IPS-15b (cell line): Measurements from ENCODE around the gene KCMF1.
A peak's percentile ranks its signal among the peaks of the same experiment; 100 is the strongest.

Source experiments
- H3K27me3 ChIP-seq: one replicate; pipeline ENCODE4 v1.6.1; 2013; ENCODE audit warnings: low read length; ENCODE audit not compliant: control insufficient read depth, insufficient read depth
- H3K36me3 ChIP-seq: one replicate; pipeline ENCODE4 v1.6.1; 2013; ENCODE audit warnings: low read length; ENCODE audit not compliant: control insufficient read depth, insufficient read depth
- H3K4me1 ChIP-seq: one replicate; pipeline ENCODE4 v1.6.1; 2013; ENCODE audit warnings: mild to moderate bottlenecking, low read length; ENCODE audit not compliant: control insufficient read depth, insufficient read depth
- H3K4me3 ChIP-seq: one replicate; pipeline ENCODE4 v1.5.1; 2013; ENCODE audit warnings: low read depth, low read length
- H3K9ac ChIP-seq: one replicate; pipeline ENCODE4 v1.6.1; 2013; ENCODE audit warnings: low read depth, mild to moderate bottlenecking, low read length
- H3K9me3 ChIP-seq: one replicate; pipeline ENCODE4 v1.6.1; 2013; ENCODE audit warnings: mild to moderate bottlenecking, low read length; ENCODE audit not compliant: control insufficient read depth, insufficient read depth

Gene KCMF1

DNA sequence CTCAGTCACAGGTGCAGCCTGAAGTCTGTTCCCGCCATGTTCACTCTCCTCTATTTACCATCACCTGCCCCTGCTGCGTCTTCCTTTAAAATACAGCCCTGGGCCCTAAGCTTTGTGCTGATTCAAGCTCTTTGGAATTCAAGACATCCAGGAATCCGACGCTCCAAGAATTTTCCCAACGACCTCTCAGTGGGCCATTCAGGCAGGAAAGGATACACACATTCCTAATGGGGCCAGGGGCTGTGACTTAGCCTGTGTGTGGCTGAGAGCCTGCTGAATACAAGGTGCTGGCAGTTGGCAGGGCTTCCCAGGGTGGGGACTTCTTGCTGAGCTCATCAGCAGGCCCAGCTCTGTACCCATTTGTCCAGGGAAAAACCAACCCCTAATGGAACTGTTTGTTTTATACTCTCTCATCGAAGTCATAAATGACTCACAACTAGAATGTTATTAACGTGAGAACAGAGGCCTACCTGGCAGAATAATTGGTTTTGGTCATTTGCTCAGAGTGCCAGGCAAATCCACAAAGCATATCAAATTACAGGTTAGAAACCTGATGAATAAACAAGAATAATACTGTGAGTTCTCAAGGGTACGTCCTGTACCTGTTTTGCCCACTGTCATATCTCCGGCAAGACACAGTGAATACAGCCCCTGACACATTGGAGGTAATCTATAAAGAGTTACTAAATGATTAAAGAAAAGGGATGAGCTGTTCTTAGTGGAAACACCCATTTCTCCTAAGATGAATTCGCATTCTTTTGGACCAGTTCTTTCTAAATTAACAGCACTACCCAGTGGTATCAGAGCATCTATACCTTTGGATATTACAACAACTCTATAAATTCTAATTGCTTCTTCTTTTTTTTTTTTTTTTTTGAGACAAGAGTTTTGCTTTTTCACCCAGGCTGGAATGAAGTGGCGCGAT lies 12.6 kb upstream of the KCMF1 start:
- no peaks in the 10 kb centered on the region for H3K36me3 ChIP-seq
- H3K4me3 ChIP-seq = peak overlapping the region; percentile 28
- H3K27me3 ChIP-seq = no peaks in the 10 kb centered on the region
- peak overlapping the region; percentile 61 for H3K9ac ChIP-seq
- H3K9me3 ChIP-seq = no peaks in the 10 kb centered on the region
- H3K4me1 ChIP-seq = peaks cover 18% of the 10 kb centered on the region

DNA sequence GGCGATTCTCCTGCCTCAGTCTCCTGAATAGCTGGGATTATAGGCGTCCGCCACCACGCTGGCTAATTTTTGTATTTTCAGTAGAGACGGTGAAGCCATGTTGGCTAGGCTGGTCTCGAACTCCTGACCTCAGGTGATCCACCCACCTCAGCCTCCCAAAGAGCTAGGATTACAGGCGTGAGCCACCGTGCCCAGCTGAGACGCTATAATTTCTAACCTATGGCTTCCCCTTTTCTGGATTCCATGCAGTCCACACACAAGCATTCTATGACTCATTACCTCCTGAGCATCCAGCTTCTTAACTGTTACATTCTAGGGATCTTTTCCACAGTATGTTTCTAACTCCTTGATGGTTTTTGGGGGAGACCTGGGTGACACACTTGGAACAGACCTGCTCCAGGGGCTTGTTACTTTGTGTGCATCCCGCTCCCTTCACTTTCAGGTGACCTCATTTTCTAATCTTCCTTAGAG lies 11.8 kb upstream of the KCMF1 start:
- Histone ChIP-seq H3K4me3 (peak overlapping the region; percentile 4), H3K36me3 (no peaks in the 10 kb centered on the region), H3K9ac (no peak overlapping the region), H3K4me1 (peaks cover 18% of the 10 kb centered on the region), H3K27me3 (no peaks in the 10 kb centered on the region), H3K9me3 (no peaks in the 10 kb centered on the region)

DNA sequence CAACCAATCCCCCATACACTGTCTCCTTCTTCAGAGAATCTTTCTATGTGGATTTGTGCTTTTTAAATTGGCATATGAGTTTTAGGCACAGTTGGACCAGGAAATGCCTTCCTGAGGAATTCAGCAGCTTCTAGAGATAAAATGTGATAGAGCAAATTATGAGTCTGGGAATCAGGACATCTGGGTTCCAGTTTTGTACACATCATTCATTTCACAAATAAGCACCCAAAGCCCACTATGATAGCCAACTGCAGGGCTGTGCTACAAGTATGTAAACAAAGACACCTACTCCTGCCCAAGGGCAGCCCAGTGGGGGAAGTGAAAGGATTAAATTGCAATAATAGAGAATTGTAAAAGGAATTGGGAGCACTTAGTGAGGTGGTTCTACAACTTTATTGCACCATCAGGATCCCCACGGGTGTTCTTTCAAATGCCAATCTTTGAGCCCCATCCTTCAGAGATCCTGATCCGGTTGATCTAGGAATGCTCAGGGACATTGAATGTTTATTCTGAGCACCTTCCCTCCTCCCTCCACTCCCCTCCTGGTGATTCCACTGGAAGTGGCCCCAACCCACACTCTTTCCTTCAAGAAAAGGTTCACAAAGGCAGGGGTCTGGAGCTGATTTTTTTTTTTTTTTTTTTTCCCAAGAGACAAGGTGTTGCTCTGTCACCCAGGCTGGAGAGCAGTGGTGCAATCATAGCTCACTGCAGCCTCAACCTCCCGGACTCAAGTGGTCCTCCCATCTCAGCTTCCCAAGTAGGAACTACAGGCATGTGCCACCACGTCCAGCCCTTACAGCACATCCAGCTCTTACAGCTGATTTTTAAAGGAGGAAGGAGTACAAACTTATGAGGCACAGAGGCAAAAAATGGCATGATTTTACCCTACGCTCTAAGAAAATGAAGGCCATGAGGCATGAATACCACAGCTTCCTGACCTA lies 11.1 kb upstream of the KCMF1 start:
- Histone ChIP-seq H3K9ac (no peak overlapping the region), H3K9me3 (no peaks in the 10 kb centered on the region), H3K4me3 (peak overlapping the region; percentile 4), H3K27me3 (no peaks in the 10 kb centered on the region), H3K4me1 (peaks cover 18% of the 10 kb centered on the region), H3K36me3 (peaks cover 1% of the 10 kb centered on the region)

DNA sequence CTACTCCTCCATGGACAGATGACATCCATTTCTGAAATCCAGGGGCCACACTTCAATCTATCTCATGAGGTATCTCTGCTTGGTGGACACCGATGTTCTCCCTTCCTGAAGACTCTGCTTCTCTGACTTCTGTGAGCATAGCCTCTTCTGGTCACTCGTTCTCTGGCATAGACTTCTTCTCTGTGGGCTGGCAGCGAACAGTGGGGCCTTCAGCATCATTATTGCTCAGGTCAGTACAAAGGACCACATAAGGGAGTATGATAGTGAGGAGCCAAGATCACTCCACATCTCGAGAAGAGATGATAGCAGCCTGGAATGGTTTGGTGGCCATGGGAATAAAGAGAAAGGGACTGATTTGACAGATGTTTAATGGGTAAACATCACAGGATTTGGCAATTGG lies 8.0 kb upstream of the KCMF1 start:
- H3K9ac ChIP-seq = no peak overlapping the region

DNA sequence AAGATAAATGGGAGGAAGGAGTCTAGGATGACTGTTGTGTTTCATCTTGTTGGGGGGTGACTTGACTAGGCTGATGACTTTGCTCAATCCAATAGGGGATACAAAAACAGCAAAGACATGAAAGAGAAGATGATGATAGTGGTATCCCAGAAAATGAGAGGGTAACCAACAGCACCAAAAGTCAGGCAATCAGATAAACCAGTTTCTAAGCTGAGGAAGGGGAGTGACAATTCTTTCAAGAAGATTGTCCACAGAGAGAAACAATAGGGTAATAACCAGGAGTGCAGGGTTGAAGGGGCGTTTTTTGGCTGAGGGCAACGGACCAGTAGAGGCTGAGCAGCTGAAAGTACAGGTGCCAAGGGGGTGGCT lies 7.7 kb upstream of the KCMF1 start:
- no peaks in the 10 kb centered on the region for H3K9me3 ChIP-seq
- H3K4me3 ChIP-seq = no peak overlapping the region
- peaks cover 13% of the 10 kb centered on the region for H3K4me1 ChIP-seq
- no peak overlapping the region for H3K9ac ChIP-seq
- no peaks in the 10 kb centered on the region for H3K27me3 ChIP-seq
- H3K36me3 ChIP-seq = peaks cover 5% of the 10 kb centered on the region

More for the DNA sequence above, 8.0 kb upstream of the KCMF1 start:
- Histone ChIP-seq H3K4me3 (no peak overlapping the region), H3K9me3 (no peaks in the 10 kb centered on the region), H3K4me1 (peaks cover 14% of the 10 kb centered on the region), H3K27me3 (no peaks in the 10 kb centered on the region), H3K36me3 (peaks cover 5% of the 10 kb centered on the region)

DNA sequence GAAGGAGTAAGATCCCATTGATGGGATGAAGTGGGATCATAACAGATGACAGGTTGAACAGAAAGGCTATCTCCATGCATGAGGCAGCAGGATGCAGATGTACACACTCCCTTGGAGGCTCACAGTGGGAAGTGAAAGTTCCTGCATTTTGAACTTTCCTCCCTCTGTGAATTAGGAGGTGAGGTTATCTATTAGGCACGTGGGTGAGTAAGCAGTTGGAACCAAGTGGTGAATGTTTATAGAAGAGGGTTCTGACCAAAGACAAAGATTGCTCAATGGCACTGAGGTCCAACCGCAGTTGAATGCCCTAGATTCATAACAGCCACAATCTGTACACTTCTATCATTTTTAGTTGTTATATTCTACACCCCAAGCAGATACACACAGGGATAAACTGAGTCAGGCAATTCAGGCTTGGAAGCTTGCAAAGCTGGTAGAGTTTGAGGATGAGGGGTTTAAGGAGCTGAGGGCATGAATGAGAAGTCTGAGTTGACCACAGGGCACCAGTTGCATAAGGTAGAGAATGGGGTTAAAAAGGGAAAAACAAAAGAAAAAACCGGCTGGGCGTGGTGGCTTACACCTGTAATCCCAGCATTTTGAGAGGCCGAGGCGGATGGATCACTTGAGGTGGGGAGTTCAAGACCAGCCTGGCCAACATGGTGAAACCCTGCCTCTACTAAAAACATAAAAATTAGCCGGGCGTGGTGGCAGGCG lies 7.1 kb upstream of the KCMF1 start:
- no peak overlapping the region for H3K9ac ChIP-seq
- H3K4me1 ChIP-seq = peaks cover 8% of the 10 kb centered on the region
- peaks cover 5% of the 10 kb centered on the region for H3K36me3 ChIP-seq

DNA sequence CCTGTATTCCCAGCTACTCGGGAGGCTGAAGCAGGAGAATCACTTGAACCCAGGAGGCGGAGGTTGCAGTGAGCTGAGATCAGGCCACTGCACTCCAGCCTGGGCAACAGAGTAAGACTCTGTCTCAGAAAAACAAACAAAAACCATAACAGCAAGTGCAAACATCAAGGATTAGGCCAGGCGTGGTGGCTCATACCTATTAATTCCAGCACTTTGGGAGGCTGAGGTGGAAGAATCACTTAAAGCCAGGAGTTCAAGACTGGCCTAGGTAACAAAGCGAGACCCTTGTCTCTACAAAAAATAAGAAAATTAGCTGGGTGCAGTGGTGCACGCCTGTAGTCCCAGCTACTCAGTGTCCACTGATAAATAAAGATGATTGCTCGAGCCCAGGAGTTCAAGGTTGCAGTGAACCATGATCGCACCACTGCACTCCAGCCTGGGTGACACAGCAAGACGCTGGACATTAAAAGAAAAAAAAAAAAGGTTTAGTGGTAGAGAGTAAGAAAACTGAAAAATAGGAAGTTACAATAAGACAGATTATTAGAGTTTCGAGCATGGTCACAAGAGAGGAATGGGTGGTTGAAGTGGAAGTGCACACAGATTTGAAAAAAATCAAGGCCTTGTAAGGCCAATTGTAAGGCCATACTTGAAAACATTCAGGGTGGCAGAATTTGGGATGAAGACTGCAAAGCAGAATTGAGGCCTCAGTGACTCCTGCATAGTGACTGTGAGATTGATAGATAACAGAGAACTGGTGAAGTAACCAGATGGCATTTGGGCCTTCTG lies 6.4 kb upstream of the KCMF1 start:
- Histone ChIP-seq H3K4me1 (peaks cover 3% of the 10 kb centered on the region), H3K9me3 (no peaks in the 10 kb centered on the region), H3K4me3 (no peak overlapping the region), H3K9ac (no peak overlapping the region), H3K27me3 (no peaks in the 10 kb centered on the region), H3K36me3 (peaks cover 5% of the 10 kb centered on the region)

More for the DNA sequence above, 7.1 kb upstream of the KCMF1 start:
- Histone ChIP-seq H3K4me3 (no peak overlapping the region), H3K9me3 (no peaks in the 10 kb centered on the region), H3K27me3 (no peaks in the 10 kb centered on the region)

DNA sequence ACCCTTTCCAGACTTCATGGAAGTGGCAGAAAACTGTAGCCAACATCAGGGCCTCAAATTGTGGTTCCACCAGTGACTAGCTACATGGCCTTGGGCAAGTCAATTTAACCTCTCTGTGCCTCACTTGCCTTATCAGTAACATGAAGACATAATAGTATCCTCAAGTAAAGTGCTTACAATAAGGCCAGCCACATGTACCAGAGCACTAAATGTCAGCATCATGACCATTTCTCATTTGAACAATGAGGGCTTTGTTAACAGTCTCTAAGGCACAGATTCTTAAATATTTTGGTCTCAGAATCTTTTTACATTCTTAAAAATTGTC lies 5.8 kb upstream of the KCMF1 start:
- Histone ChIP-seq H3K4me1 (peaks cover 2% of the 10 kb centered on the region), H3K9ac (no peak overlapping the region), H3K9me3 (no peaks in the 10 kb centered on the region), H3K27me3 (no peaks in the 10 kb centered on the region), H3K36me3 (peaks cover 5% of the 10 kb centered on the region), H3K4me3 (no peak overlapping the region)

DNA sequence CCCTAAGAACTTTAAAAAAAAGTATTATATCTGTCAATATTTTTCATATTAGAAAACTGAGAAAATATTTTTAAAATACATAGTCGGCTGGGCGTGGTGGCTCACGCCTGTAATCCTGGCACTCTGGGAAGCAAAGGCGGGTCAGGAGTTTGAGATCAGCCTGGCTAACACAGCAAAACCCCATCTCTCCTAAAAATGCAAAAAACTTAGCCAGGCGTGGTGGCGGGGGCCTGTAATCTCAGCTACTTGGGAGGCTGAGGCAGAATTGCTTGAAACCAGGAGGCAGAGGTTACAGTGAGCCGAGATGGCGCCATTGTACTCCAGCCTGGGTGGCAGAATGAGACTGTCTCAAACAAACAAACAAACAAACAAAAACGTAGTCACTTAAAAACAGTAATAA lies 5.1 kb upstream of the KCMF1 start:
- Histone ChIP-seq H3K36me3 (peaks cover 5% of the 10 kb centered on the region), H3K4me1 (peaks cover 2% of the 10 kb centered on the region)

DNA sequence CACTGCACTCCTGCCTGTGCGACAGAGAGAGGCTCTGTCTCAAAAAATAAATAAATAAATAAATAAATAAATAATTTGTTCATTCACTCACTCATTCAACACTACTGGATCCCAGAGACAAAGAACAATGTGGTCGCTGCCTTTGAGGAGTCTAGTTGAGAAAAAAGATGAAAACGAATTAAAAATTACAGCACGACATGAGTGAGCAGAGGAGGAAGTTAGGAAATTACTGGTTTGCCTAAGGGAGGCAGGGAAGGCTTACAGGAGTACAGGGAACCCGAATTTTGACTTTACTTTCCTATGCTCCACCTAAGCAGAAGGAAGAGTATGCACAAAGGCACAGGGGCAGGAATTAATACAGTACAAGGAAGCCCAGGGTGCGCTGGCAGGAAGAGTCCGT lies 4.2 kb upstream of the KCMF1 start:
- Histone ChIP-seq H3K9ac (no peak overlapping the region), H3K4me1 (peaks cover 2% of the 10 kb centered on the region), H3K4me3 (no peak overlapping the region), H3K27me3 (no peaks in the 10 kb centered on the region), H3K36me3 (peaks cover 5% of the 10 kb centered on the region), H3K9me3 (no peaks in the 10 kb centered on the region)

More for the DNA sequence above, 5.1 kb upstream of the KCMF1 start:
- Histone ChIP-seq H3K4me3 (no peak overlapping the region), H3K9ac (no peak overlapping the region), H3K27me3 (no peaks in the 10 kb centered on the region), H3K9me3 (no peaks in the 10 kb centered on the region)
